ENCODE results near the gene BRAT1.
"Not testable (repeated sequence)": the region's sequence is repeated elsewhere in the genome, so short reads cannot be mapped to it uniquely, and the experiment has no call there.

Gene BRAT1

GRCh38 chr7:2535872-2536627 is 19.3 kb downstream of the BRAT1 start:
- DNase-seq (ENCODE audit: low read depth) = not testable (repeated sequence)

- DNase-seq (ENCODE audit: low read depth) = not testable (repeated sequence)
Observed at GRCh38 chr7:2534214-2534613, 21.1 kb downstream of the BRAT1 start.

GRCh38 chr7:2533566-2533965 is 21.8 kb downstream of the BRAT1 start:
- DNase-seq (ENCODE audit: low read depth) = not testable (repeated sequence)

- not testable (repeated sequence) for DNase-seq (ENCODE audit: low read depth)
Observed at GRCh38 chr7:2532816-2533215, 22.5 kb downstream of the BRAT1 start.

GRCh38 chr7:2532199-2532772 is 23.0 kb downstream of the BRAT1 start:
- DNase-seq (ENCODE audit: low read depth) = not testable (repeated sequence)

DNA sequence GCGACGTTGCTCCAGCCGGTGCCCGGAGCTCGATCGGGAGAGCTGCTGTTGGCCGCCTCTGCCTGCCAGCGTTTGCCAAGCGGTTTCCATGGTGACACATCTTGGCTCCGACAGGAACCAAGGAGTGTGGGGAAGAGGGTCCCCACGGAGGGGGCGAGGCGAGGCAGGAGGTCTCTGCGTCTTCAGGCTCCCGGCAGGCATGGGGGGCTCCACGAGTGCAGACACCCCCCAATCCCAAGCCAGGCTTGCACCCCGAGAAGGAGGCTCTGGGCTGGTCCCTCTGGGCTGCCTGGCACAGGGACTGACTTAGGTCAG is 23.6 kb downstream of the BRAT1 start:
- not testable (repeated sequence) for DNase-seq (ENCODE audit: low read depth)

DNA sequence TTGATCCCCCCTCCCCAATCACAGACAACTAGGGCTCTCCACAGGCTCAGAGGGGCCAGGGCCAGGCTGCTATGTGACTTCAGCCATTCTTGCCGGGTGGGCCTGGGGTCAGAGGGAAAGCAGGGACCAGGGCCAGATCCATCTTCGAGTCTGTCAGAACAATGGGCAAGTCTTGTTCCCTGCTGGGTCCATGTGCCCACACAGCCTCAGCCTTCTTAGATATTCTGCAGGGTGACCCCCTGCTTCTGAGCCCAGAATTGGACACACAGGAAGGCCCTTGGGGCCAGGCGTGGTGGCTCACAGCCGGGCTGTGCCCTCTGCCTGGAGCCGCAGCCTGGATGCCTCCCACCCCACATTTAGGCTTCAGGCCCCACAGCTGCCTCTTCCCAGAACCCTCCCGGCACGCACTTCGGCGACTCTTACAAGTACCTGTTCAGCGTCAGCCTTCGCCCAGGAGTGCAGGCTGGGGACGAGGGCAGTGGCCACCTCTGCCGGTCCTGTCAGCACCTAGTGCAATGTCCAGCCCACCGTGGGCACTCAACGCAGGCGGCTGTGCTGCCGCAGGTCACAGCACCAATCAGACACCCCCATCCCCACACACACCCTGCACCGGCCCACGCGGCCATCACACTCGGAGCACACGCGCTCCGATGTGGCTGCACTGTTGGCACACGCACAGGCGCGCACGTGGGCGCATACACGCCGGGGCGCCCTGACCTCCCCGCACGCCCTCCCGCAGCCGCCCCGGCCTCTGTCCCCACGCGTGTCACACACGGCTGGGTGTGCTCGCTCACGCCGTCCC is 24.1 kb downstream of the BRAT1 start:
- not testable (repeated sequence) for DNase-seq (ENCODE audit: low read depth)

DNA sequence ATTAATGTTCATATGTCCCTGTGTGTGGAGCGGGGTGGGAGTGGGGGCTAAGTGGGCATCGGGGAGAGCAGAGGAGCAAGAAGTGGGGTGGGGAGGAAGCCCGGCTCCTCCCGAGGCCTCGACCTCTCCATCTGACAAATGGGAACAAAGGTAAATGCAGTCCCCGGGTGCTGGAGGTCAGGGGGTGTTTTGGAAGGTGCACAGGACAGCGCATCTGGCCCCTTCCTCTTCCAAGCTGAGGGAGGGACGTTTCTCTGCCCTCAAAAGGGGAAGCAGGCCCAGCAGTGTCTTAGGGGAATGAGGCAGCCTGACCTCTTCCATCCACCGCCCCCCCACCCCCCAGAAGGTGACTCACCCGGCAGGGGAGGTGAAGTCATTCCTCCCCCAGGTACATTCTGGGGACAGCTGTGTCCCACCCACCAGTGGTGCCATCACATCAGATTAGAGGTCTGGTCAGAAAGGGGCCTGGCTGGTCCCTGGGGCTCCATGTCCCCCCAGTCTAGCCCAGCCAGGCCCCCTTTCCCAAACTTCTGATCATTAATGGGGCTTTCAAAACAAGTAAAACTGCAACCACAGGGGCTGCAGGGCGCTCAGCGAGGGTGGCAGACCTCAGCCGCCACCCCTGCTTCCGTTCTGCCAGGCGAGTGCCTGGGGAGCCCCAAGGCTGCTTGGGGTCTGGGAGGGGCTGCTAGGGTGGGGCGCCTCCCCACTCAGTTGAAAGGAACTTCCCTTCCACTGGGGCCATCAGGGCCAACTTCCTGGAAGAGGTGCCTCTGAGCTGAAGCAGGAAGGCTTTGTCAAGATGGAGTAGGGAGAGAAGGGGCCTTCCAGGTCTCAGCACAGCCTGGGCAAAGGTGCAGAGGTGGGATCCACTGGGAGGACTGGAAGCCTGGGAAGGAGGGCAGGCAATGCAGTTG is 25.0 kb downstream of the BRAT1 start:
- no peak for DNase-seq (ENCODE audit: low read depth)

GRCh38 chr7:2529161-2530070 is 25.9 kb downstream of the BRAT1 start:
- DNase-seq (ENCODE audit: low read depth) = no peak

DNA sequence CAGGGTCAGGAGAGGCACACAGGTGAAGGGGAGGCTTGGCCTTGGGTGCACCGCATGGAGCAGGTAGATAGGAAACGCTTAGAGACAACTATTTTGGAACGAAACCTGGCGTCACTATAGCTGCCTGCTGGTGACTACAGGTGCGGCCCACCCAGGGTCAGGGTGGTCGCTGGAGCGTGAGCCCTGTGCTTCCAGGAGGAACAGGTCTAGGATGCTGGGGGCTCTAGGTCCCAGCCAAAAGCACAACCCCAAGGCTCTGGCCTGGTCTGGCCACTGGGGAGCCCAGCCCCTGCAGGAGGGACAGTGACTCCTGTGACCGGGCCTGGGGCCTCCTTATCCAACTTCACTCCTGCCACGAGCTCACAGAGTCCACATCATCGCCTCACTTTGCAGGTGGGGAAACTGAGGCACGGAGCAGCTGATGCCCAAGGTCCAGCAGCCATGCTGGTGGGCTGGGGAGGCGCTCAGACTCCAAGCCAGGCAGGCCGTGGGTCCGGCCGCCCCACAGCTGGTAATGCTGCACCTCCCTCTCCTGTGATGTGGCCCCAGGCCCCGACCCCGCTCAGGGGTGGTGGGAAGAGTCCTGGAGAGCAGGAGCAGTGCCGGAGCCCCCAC is 26.7 kb downstream of the BRAT1 start:
- no peak for DNase-seq (ENCODE audit: low read depth)

DNA sequence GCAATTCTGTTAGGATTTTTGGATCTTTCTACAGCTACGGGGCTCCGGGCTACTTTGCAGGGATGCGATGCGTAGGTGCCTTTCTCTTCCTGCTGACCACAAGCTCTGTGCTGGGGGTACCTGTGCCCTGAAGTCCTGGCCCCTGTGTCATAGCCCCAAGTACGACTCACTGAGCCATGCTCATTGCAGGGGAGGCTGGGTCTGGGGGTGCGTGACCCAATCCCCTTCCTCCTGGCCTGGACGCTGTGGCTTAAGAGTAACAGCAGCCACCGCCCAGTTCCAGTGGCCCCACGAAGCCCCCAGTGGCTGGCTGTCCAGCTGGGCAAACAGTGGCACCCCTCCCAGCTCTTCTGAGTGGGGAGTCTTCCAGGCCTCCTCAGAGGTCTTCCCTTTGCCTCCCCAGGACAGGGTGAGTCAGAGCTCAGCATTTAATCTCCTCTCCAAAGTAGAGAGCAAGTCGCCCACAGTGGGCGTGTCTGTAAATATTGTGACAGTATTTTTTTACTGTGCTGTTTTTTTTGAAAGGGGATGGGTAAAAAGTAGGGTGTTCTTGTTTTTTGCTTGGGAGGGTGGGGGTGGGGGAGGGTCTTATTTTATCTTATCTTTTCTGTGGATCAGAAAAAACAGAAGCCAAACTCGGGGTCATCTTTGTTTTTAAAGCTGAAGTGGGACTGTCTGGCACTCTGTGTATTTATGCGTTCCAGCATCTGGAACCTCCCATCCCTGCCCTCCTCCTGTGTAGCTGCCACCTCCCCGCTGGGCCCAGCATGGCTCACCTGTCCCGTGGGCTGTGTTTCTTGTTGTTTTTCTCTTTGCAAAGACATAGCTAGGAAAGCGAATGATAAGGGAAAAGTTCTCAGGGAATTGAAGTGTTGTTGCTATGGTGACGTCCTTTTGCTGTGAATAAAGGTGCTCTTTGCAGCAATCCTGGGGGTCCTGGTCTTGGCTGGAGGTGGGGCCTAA is 27.5 kb downstream of the BRAT1 start:
- peak; percentile 57 for DNase-seq (ENCODE audit: low read depth)

DNA sequence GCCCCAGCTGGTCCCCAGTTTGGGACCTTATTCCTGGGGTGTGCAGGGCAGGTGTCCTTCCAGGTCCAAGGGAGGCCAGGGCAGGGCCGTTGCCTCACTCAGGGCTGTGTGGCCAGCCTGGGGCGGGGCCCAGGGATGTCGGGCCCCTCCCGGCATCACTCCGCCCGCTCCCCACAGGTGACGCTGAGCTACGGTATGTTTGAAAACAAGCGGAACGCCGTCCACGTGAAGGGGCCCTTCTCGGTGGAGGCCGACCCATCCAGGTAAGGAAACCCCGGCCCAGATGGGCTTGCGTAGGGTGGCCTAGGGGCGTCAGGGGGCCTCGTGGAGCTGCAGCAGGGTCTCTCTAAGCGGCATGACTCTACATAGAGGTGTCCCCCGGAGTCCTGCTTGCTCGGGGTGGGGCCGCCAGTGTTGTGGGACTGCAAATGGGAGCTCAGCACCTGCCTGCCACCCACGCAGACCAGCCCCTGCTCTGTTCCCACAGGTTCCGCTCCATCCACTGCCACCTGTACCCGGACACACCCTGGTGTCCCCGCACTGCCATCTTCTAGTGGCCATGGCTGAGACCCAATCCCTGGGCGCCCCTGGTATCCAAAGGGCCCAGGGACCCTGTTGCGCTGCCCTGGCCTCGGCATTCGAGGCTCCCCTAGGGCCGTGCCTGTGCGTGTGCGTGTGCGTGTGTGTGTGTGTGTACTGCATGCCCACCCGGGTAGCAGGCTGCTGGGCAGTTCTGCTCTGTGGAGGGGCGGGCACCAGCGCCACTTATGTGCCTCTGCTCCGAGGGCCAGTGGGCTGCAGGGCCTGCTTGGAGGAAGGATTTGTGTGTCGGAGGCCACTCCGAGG is 28.4 kb downstream of the BRAT1 start:
- no peak for DNase-seq (ENCODE audit: low read depth)

GRCh38 chr7:2525658-2526630 is 29.4 kb downstream of the BRAT1 start:
- no peak for DNase-seq (ENCODE audit: low read depth)

- no peak for DNase-seq (ENCODE audit: low read depth)
Observed at GRCh38 chr7:2524808-2525657, 30.3 kb downstream of the BRAT1 start.

GRCh38 chr7:2523941-2524807 is 31.1 kb downstream of the BRAT1 start:
- DNase-seq (ENCODE audit: low read depth) = no peak

All from stromal cell of bone marrow (primary cell).